HG03175 (cell line): ENCODE measurements around the gene CKMT2.

Experiments used
- ATAC-seq: cut with Tn5 transposase; IDR thresholded peaks from one replicate; pipeline ENCODE4 v1.9.1; 2021; ENCODE audit warnings: mild to moderate bottlenecking, moderate library complexity; ENCODE audit not compliant: unreplicated experiment

Gene CKMT2

GRCh38 chr5:81233080-81233634, at the start of gene CKMT2:
TSS of gene CKMT2 (plus strand) at chr5:81233322. CDS start at chr5:81251133, 17,811 bp downstream.
- no peak for ATAC-seq

- ATAC-seq: no peak
Measured at GRCh38 chr5:81183811-81184748, 49.0 kb upstream of the CKMT2 start.

- ATAC-seq: no peak
Measured at GRCh38 chr5:81184749-81185110, 48.4 kb upstream of the CKMT2 start.

GRCh38 chr5:81187885-81188284, 45.2 kb upstream of the CKMT2 start:
- no peak for ATAC-seq

- no peak for ATAC-seq
Measured at GRCh38 chr5:81188962-81189361, 44.2 kb upstream of the CKMT2 start.

- no peak for ATAC-seq
Measured at GRCh38 chr5:81189875-81190498, 43.1 kb upstream of the CKMT2 start.

GRCh38 chr5:81191726-81192372, 41.3 kb upstream of the CKMT2 start:
- ATAC-seq: no peak

- no peak for ATAC-seq
Measured at GRCh38 chr5:81192373-81192750, 40.8 kb upstream of the CKMT2 start.

GRCh38 chr5:81194633-81195334, 38.3 kb upstream of the CKMT2 start:
- ATAC-seq: peak; percentile 88

GRCh38 chr5:81195335-81195929, 37.7 kb upstream of the CKMT2 start:
- ATAC-seq: no peak

GRCh38 chr5:81202655-81203054, 30.5 kb upstream of the CKMT2 start:
- no peak for ATAC-seq

GRCh38 chr5:81203729-81204128, 29.4 kb upstream of the CKMT2 start:
- ATAC-seq: no peak

GRCh38 chr5:81204205-81204604, 28.9 kb upstream of the CKMT2 start:
- ATAC-seq: no peak

GRCh38 chr5:81205058-81205457, 28.1 kb upstream of the CKMT2 start:
- no peak for ATAC-seq

GRCh38 chr5:81207009-81207408, 26.1 kb upstream of the CKMT2 start:
- ATAC-seq: no peak

GRCh38 chr5:81208904-81209303, 24.2 kb upstream of the CKMT2 start:
- no peak for ATAC-seq

- ATAC-seq: no peak
Measured at GRCh38 chr5:81209386-81209785, 23.7 kb upstream of the CKMT2 start.

GRCh38 chr5:81209869-81210493, 23.1 kb upstream of the CKMT2 start:
- ATAC-seq: no peak

- peak; percentile 45 for ATAC-seq
Measured at GRCh38 chr5:81212211-81212751, 20.8 kb upstream of the CKMT2 start.

GRCh38 chr5:81213070-81213469, 20.1 kb upstream of the CKMT2 start:
- ATAC-seq: no peak
